ENCODE data around the gene PITPNM3. TPM values are rescaled to one million over a fixed set of nuclear protein-coding genes. Genes with fewer than 3 reads are reported as not detected.
"Not testable (repeated sequence)": the region's sequence is repeated elsewhere in the genome, so short reads cannot be mapped to it uniquely, and the experiment has no call there.

PITPNM3 gene
- total RNA-seq, 1 donor from 2014 or later = 2.2 TPM

DNA sequence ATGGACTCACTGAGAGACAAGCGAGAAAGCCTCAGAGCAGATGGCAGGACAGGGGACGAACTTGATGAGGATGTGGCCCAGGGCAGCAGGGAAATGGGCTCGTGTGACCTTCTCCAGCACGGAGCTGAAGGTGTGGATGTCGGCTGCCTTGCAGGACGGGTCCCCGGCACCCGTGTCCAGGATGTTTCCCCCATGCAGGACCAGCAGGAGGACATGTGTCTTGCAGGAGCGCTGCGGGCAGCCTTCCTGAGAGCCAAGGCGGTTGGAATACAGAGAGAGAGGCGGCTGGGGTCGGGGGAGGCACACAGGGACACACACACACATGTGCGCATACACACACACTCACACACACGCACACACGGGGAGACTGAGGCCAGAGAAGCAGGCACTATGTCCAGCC lies 72.8 kb downstream of the PITPNM3 start:
- TF ChIP-seq, protein P1, sequence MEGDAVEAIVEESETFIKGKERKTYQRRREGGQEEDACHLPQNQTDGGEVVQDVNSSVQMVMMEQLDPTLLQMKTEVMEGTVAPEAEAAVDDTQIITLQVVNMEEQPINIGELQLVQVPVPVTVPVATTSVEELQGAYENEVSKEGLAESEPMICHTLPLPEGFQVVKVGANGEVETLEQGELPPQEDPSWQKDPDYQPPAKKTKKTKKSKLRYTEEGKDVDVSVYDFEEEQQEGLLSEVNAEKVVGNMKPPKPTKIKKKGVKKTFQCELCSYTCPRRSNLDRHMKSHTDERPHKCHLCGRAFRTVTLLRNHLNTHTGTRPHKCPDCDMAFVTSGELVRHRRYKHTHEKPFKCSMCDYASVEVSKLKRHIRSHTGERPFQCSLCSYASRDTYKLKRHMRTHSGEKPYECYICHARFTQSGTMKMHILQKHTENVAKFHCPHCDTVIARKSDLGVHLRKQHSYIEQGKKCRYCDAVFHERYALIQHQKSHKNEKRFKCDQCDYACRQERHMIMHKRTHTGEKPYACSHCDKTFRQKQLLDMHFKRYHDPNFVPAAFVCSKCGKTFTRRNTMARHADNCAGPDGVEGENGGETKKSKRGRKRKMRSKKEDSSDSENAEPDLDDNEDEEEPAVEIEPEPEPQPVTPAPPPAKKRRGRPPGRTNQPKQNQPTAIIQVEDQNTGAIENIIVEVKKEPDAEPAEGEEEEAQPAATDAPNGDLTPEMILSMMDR (IDR thresholded peaks at IDR 0.05; ENCODE audit: insufficient read depth, low read length, poor library complexity, severe bottlenecking) = no peak
- Histone ChIP-seq H3K36me3 (ENCODE audit: control insufficient read depth, insufficient read depth, low read length) (no peaks in the 10 kb centered on the region), H3K4me3 (ENCODE audit: low read depth, low read length) (no peak overlapping the region), H3K27me3 (ENCODE audit: control insufficient read depth, insufficient read depth, low read length) (peaks cover 6% of the 10 kb centered on the region)
- DNase-seq (ENCODE audit: low read depth) = no peak

DNA sequence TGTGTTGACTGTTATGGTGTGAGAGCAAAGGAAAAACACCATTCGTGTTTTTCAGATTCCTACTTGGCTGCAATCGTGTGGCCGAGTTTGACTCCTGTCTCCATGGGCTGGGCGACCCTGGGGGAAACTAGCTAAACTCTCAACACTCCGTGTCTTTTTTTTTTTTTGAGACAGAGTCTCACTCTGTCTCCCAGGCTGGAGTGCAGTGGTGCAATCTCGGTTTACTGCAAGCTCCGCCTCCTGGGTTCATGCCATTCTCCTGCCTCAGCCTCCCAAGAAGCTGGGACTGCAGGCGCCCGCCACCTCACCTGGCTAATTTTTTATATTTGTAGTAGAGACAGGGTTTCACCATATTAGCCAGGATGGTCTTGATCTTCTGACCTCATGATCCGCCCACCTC lies 73.6 kb downstream of the PITPNM3 start:
- not testable (repeated sequence) for H3K4me3 ChIP-seq (ENCODE audit: low read depth, low read length); H3K27me3 ChIP-seq (ENCODE audit: control insufficient read depth, insufficient read depth, low read length); H3K36me3 ChIP-seq (ENCODE audit: control insufficient read depth, insufficient read depth, low read length); DNase-seq (ENCODE audit: low read depth)

DNA sequence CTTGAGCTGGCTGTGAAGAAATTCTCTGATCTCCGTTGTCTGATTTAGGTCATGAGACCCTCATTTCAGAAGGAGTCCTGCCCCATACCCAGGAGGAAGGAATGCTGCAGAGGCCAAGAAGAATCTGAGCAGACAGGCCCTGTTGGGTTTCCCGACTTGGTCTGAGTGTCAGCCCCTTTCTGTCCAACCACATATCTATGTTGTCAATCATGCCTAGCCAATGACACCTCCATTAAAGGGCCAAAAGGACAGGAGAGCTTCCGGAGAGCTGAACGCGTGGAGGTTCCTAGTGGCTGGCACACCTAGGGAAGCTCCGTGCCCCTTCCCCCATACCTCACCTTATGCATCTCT lies 74.3 kb downstream of the PITPNM3 start:
- TF ChIP-seq, protein P1 (IDR thresholded peaks at IDR 0.05; ENCODE audit: insufficient read depth, low read length, poor library complexity, severe bottlenecking) = no peak
- peaks cover 6% of the 10 kb centered on the region for H3K27me3 ChIP-seq (ENCODE audit: control insufficient read depth, insufficient read depth, low read length)
- DNase-seq (ENCODE audit: low read depth) = no peak
- H3K36me3 ChIP-seq (ENCODE audit: control insufficient read depth, insufficient read depth, low read length) = no peaks in the 10 kb centered on the region
- H3K4me3 ChIP-seq (ENCODE audit: low read depth, low read length) = no peak overlapping the region

DNA sequence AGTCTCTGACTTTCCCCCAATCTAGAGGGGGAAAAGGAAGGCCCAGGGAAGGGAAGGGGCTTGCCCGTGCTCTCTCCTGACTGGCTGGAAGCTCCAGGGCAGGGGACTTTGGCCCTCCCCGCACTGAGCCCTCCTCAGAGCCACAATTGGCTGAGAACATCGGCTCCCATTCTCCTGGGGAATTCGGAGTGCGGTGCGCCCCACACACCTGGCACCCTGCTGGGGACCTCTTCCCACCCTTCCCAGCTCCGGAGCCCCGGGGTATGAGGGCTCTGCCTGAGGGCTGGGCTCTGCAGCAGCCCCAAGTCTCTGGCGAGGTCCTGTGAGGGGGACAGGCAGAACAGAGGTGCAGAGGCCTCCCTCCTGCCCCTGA lies 76.1 kb downstream of the PITPNM3 start:
- Histone ChIP-seq H3K27me3 (ENCODE audit: control insufficient read depth, insufficient read depth, low read length) (peaks cover 6% of the 10 kb centered on the region), H3K4me3 (ENCODE audit: low read depth, low read length) (no peak overlapping the region), H3K36me3 (ENCODE audit: control insufficient read depth, insufficient read depth, low read length) (no peaks in the 10 kb centered on the region)
- TF ChIP-seq, protein P1 (IDR thresholded peaks at IDR 0.05; ENCODE audit: insufficient read depth, low read length, poor library complexity, severe bottlenecking) = no peak
- DNase-seq (ENCODE audit: low read depth) = no peak

DNA sequence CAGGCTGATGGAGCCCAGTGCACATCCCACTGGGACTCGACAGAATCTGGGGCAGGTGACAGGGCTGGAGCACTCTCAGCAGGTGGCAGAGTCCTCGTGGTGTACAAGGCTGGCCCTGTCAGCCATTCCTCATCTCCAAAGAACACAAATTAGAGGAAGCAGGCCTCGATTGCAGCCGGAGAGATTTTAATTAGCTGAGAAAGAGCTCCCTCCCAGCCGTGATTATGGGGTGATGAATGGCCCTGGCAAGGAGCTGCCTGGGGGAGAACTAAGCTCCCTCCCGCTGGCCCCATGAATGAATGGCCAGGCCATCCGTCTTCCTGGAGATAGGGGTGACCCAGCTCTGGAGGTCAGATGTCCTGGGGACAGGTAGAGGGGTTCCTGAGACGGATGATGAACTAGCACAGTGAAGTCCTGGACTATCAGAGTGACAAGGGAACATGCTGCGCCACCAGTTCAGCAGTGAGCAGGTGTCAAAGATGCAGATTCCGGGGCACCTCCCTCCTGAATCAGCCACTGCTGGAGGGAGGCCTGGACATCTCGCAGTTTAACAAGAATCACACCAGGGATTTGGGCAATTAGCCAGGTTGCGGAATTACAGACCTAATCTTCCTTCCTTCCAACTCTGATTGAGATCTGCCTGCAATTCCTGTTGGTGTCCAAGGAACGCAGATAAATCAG lies 76.6 kb downstream of the PITPNM3 start:
- Histone ChIP-seq H3K27me3 (ENCODE audit: control insufficient read depth, insufficient read depth, low read length) (peaks cover 6% of the 10 kb centered on the region), H3K4me3 (ENCODE audit: low read depth, low read length) (no peak overlapping the region), H3K36me3 (ENCODE audit: control insufficient read depth, insufficient read depth, low read length) (no peaks in the 10 kb centered on the region)
- no peak for DNase-seq (ENCODE audit: low read depth)
- TF ChIP-seq, protein P1 (IDR thresholded peaks at IDR 0.05; ENCODE audit: insufficient read depth, low read length, poor library complexity, severe bottlenecking) = no peak

DNA sequence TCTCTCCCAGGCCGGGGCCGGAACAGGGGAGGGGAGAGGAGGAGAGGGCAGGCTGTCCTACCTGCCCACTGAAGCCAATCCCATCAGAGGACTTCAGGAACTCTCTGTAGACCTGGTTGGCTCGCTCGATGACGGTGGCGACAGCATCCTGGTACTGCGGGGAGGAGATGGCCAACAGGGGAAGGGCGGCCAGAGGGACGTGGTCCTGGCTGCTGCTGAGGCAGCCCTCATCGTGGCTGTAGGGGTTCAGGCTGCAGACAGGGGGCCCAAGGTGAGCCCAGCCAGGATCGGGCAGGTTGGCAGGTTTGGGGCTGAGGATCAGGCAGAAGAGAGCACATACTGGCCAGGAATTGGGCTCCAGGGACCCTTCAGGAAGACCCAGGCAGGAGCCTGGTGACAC lies 77.9 kb downstream of the PITPNM3 start:
- H3K27me3 ChIP-seq (ENCODE audit: control insufficient read depth, insufficient read depth, low read length) = peaks cover 6% of the 10 kb centered on the region
- no peak for DNase-seq (ENCODE audit: low read depth)
- H3K36me3 ChIP-seq (ENCODE audit: control insufficient read depth, insufficient read depth, low read length) = no peaks in the 10 kb centered on the region
- TF ChIP-seq, protein P1 (IDR thresholded peaks at IDR 0.05; ENCODE audit: insufficient read depth, low read length, poor library complexity, severe bottlenecking) = no peak
- H3K4me3 ChIP-seq (ENCODE audit: low read depth, low read length) = no peak overlapping the region
